GM18519 (cell line): ENCODE measurements around the gene RNF11.
A peak's percentile ranks its signal among the peaks of the same experiment; 100 is the strongest.
"Not testable (repeated sequence)": the region's sequence is repeated elsewhere in the genome, so short reads cannot be mapped to it uniquely, and the experiment has no call there.

ENCODE experiments used
- ATAC-seq: cut with Tn5 transposase; IDR thresholded peaks from one replicate; pipeline ENCODE4 v1.9.1; 2021; ENCODE audit warnings: mild to moderate bottlenecking, moderate library complexity; ENCODE audit not compliant: unreplicated experiment, low FRiP score

Gene RNF11, protein sequence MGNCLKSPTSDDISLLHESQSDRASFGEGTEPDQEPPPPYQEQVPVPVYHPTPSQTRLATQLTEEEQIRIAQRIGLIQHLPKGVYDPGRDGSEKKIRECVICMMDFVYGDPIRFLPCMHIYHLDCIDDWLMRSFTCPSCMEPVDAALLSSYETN

DNA sequence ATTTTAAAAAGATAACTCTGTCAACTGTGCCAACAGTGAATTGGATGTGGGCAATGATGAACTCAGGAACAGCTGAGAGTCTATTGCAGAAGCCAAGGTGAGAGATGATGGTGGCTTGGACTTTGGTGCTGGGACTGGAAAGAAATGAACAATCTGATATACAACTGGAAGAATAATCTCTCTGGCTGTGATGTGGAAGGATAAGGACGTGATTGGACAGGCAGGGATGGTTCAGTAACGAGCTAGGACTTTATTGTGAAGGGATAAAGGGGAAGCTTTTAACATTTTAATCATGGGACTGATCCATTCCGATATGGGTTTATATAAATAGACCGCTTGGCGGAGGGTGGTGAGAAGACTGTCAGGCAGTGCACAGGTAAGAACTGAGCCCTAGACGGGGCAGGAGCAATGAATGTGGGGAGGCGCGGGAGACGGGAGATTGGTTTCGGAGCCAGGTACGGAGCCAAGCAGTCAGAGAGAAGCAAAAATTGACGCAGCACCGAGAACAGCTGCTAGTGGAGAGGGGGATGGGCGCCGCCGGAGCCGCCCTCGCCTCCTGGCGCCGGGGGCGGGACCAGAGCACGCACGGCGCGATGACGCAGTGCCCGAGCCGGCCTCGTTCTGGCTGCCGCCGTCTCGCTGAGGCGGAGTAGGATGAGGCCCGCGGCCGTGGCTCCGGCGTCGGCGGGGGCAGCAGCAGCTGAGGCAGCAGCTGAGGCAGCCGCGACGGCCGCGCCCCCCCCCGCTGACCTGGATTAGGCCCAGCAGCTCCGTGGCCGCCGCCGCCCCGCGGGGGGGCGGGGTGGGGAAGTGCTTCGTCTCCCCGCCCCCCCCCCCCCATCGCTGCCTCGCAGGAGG lies at the start of gene RNF11:
TSS of gene RNF11 (plus strand) at position 601 of the 858 bp plus-strand sequence. CDS start 484 bp downstream, outside the sequence.
- ATAC-seq: peak; percentile 70

GRCh38 chr1:51188230-51188629 lies 47.8 kb upstream of the RNF11 start:
- ATAC-seq: no peak

DNA sequence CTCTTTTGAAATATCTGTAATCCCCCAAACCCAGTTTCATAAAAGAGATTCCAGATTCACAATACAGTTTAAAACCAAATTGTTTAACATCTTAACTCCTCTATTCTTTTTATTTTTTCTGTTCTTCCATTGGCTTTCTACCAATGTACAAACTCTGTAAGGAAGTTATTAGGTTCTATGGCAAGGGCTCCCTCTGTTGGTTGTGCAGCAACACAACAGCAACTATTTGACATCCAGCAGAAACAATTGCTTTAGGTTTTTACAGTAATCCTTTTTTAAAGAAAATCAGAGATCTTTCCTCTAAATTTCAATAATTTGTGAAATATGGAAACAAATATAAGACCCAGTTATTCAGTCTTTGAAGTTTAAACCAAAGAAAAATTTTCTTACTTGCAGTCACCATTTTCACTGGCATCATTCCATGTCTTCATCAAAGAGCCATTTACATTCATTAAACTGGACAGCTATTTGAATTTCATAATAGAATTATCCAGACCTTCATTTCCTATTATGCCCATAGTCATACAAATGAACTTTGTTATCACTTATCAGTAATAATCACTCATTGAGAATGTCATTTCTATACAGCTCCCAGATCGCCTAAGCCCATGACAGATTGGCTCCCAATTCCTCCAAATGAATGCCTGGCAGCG lies 46.5 kb upstream of the RNF11 start:
- ATAC-seq: no peak

DNA sequence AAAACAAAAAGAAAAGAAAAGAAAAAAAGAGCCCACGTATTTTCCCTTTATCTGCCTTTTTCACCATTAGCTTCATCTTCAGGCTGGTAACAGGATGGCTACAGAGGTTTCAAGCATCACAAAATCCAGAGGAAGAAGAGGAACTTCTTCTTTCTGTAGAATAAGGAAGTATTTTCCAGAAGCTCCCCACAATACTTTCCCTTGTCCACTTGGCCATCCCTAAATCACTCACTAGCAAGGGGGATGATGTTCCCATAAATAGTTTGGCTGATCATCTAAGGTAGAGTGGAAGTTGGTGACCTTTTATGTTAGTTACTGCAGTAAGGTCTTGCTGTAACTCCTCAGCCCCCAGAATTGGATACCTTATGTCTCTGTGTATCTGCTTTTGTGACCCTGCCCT lies 45.1 kb upstream of the RNF11 start:
- ATAC-seq: no peak

GRCh38 chr1:51192213-51192843 lies 43.7 kb upstream of the RNF11 start:
- no peak for ATAC-seq

- ATAC-seq: no peak
Measured at GRCh38 chr1:51193564-51193963, 42.5 kb upstream of the RNF11 start.

- ATAC-seq: no peak
Measured at GRCh38 chr1:51203121-51203873, 32.8 kb upstream of the RNF11 start.

- ATAC-seq: no peak
Measured at GRCh38 chr1:51203874-51204245, 32.2 kb upstream of the RNF11 start.

DNA sequence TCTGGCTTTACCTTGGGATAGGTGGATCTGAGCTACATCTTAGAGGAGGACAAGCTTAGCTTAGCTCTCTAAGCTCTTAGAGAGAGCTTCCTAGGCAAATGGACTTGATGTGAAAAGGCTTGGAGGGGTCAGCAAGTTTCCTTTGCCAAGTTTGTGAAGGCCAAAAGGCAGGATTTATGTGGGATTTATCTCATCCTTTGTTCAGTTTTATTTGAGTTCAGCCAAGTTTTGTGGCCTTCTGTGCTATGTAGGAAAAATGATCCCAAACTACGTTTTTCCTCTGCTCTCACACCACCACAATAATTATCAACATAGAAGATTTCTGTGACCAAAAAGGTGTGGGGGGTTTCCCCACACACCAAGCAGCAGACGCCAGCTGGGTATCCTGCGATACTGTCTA lies 26.0 kb upstream of the RNF11 start:
- no peak for ATAC-seq

DNA sequence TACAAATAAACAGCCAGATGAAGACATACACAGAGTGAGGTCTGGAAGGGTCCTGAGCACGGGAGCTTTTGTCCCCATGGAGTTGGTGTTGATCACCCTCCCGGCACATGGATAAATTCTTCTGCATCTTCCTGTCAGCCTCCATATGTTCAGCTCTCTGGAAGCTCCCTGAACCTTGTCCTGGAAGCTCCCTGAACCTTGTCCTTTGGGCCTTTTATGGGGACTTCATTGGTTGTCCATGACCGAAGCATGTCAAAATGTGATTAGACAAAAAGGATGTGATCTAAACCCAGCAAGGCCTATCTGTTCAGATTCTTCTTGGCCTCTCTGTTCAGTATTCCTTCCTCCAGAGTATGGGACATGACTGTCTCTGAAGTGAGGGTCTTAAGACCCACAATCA lies 25.4 kb upstream of the RNF11 start:
- ATAC-seq: no peak

DNA sequence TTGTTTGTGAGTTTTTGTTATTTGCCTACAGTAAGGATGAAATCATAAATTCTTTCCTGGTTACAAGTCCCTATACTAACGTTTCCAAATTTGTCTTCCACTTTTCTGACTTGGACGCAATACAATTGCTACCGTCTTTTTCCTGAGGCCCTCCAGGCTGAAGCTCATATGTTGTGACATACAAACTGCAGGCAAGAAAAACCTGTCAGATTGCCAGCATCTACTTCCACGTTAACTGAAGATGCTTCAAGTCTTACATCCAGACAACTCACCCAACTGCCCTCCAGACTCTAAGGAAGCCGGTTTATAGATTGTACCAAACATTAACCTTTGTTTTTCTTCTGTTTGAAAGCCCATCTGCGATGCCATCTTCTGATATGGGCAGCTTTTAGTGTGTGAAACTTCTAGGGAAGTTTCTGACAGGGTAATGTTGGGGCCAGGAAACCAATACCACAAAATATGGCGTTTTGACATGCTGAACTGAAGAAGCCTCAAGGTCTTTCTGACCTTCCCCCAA lies 21.4 kb upstream of the RNF11 start:
- no peak for ATAC-seq

GRCh38 chr1:51215169-51215568 lies 20.9 kb upstream of the RNF11 start:
- ATAC-seq: no peak

DNA sequence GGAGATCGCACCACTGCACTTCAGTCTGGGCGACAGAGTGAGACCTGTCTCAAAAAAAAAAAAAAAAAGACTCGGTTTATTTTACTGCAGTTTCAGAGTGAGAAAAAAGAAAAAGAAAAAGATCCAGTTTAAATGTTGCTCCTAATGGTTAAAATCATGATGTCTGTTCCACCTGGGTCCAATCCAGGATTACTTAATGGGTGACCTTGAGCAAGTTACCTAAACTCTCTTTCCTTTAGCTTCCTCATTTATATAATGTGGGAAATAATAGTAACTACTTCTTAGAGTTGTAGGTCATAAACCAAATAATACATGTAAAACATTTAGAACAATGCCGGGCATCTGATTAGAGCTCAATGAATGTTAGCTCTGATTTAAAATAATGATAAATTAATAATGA lies 19.4 kb upstream of the RNF11 start:
- ATAC-seq: no peak

GRCh38 chr1:51217101-51217500 lies 19.0 kb upstream of the RNF11 start:
- no peak for ATAC-seq

GRCh38 chr1:51218570-51218969 lies 17.5 kb upstream of the RNF11 start:
- no peak for ATAC-seq

- no peak for ATAC-seq
Measured at GRCh38 chr1:51219022-51219421, 17.1 kb upstream of the RNF11 start.

DNA sequence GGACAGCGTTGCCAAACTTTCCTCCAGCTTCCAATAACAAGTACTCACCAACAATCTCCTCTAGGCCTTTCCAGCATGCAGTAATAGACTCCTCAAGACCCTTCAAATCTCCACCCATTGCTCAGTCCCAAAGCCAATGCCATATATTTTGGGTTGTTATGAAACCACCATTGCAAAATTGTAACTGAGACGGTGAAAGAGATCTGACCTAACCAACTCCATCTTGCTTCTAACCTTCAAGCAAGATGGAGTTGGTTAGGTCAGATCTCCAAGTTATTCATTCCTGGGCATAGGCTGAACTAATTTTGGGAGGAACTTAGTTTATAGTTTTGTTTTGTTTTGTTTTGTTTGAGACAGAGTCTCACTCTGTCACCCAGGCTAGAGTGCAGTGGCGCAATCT lies 14.5 kb upstream of the RNF11 start:
- not testable (repeated sequence) for ATAC-seq

DNA sequence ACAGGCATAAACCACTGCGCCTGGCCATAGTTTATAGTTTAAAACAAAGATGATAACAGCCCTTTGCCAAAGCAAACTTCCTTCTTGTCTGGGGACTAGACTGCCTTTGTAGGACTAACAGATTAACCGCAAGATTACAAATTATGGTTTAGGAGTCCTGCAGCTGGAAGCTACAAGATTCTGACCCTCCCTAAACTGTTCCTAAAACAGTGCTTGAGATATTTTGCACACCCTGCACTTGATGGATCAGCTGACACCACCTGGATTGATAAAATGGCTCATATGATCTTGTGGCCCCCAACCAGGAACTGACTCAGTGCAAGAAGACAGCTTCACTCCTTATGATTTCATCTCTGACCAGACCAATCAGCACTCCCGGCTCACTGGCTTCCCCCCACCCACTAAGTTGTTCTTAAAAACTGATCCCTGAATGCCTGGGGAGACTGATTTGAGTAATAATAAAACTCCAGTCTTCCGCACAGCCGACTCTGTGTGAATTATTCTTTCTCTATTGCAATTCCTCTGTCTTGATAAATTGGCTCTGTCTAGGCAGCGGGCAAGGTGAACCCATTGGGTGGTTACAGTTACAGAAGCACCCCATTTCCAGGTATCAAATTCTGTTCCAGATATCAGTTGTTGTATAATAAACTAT lies 13.8 kb upstream of the RNF11 start:
- ATAC-seq: no peak

DNA sequence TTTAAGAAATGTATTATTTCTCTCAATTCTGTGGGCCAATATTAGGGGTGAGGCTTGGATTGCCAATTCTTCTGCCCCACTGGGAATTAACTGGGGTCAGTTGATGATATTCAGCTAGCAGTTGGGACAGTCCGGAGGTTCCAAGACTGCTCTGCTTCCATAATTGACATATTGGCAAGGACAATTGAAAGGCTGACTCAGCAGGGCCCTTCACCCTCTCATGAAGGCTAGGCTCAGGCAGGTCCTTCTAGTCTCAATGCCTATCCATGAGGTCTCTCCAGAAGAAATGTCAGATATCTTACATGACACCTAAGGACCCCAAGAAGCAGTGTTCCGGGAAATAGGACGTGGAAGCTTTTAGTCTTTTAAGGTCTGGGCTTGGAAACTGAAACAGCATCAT lies 13.3 kb upstream of the RNF11 start:
- no peak for ATAC-seq

GRCh38 chr1:51224255-51224654 lies 11.8 kb upstream of the RNF11 start:
- ATAC-seq: no peak
